ENCODE data around the gene KATNB1.

KATNB1 gene

GRCh38 chr16:57701759-57702371 lies 33.7 kb upstream of the KATNB1 start:
- TF ChIP-seq CTCF (IDR thresholded peaks at IDR 0.05; ENCODE audit: low read length): no peak
- Histone ChIP-seq H3K4me2 (ENCODE audit: low read depth, low read length) (no peak overlapping the region), H2AFZ (ENCODE audit: low read length) (no peak overlapping the region), H3K79me2 (ENCODE audit: low read length) (no peaks in the 10 kb centered on the region), H3K27ac (ENCODE audit: low read length) (no peak overlapping the region), H4K20me1 (ENCODE audit: insufficient read depth, low read length) (no peaks in the 10 kb centered on the region), H3F3A (ENCODE audit: insufficient read depth, low read length) (no peaks in the 10 kb centered on the region), H3K9ac (ENCODE audit: low read length) (no peak overlapping the region), H3K27me3 (replicated peaks; ENCODE audit: insufficient read depth, low read length) (0 out of 2 replicates have a peak, but pooled peaks cover 7% of the 10 kb centered on the region), H3K4me1 (ENCODE audit: low read length) (no peaks in the 10 kb centered on the region), H3K36me3 (replicated peaks; ENCODE audit: insufficient read depth, low read length) (no peaks in the 10 kb centered on the region), H3K9me2 (replicated peaks; ENCODE audit: insufficient read depth, low read length) (no peaks in the 10 kb centered on the region), H3K9me3 (replicated peaks; ENCODE audit: insufficient read depth, low read length) (no peaks in the 10 kb centered on the region), H3K4me3 (ENCODE audit: low read length) (no peak overlapping the region)
- no peak for DNase-seq

- 0 out of 2 replicates have a peak, but pooled peaks cover 7% of the 10 kb centered on the region for H3K27me3 ChIP-seq (replicated peaks; ENCODE audit: insufficient read depth, low read length)
- no peak for DNase-seq
Measured at GRCh38 chr16:57703416-57704010, 32.1 kb upstream of the KATNB1 start.

GRCh38 chr16:57704011-57704904 lies 31.3 kb upstream of the KATNB1 start:
- Histone ChIP-seq H3K27me3 (replicated peaks; ENCODE audit: insufficient read depth, low read length) (0 out of 2 replicates have a peak, but pooled peaks cover 7% of the 10 kb centered on the region), H3K9ac (ENCODE audit: low read length) (no peak overlapping the region), H3K9me3 (replicated peaks; ENCODE audit: insufficient read depth, low read length) (no peaks in the 10 kb centered on the region), H2AFZ (ENCODE audit: low read length) (no peak overlapping the region), H3K36me3 (replicated peaks; ENCODE audit: insufficient read depth, low read length) (no peaks in the 10 kb centered on the region), H4K20me1 (ENCODE audit: insufficient read depth, low read length) (no peaks in the 10 kb centered on the region), H3K4me2 (ENCODE audit: low read depth, low read length) (no peak overlapping the region), H3K4me1 (ENCODE audit: low read length) (no peaks in the 10 kb centered on the region), H3K27ac (ENCODE audit: low read length) (no peak overlapping the region), H3K9me2 (replicated peaks; ENCODE audit: insufficient read depth, low read length) (no peaks in the 10 kb centered on the region), H3F3A (ENCODE audit: insufficient read depth, low read length) (no peaks in the 10 kb centered on the region), H3K79me2 (ENCODE audit: low read length) (no peaks in the 10 kb centered on the region), H3K4me3 (ENCODE audit: low read length) (no peak overlapping the region)
- TF ChIP-seq EZH2phosphoT487 (IDR thresholded peaks at IDR 0.05; ENCODE audit: low read length) (no peak), EZH2 (optimal IDR thresholded peaks at IDR 0.05; ENCODE audit: low read depth, low read length) (no peak), CTCF (IDR thresholded peaks at IDR 0.05; ENCODE audit: low read length) (no peak)
- DNase-seq: no peak

More at GRCh38 chr16:57703416-57704010, 32.1 kb upstream of the KATNB1 start:
- Histone ChIP-seq H3K27ac (ENCODE audit: low read length) (no peak overlapping the region), H3K9me3 (replicated peaks; ENCODE audit: insufficient read depth, low read length) (no peaks in the 10 kb centered on the region), H3K4me1 (ENCODE audit: low read length) (no peaks in the 10 kb centered on the region), H2AFZ (ENCODE audit: low read length) (no peak overlapping the region), H4K20me1 (ENCODE audit: insufficient read depth, low read length) (no peaks in the 10 kb centered on the region), H3K4me2 (ENCODE audit: low read depth, low read length) (no peak overlapping the region), H3K79me2 (ENCODE audit: low read length) (no peaks in the 10 kb centered on the region), H3K36me3 (replicated peaks; ENCODE audit: insufficient read depth, low read length) (no peaks in the 10 kb centered on the region), H3K9me2 (replicated peaks; ENCODE audit: insufficient read depth, low read length) (no peaks in the 10 kb centered on the region), H3K9ac (ENCODE audit: low read length) (no peak overlapping the region), H3K4me3 (ENCODE audit: low read length) (no peak overlapping the region), H3F3A (ENCODE audit: insufficient read depth, low read length) (no peaks in the 10 kb centered on the region)
- TF ChIP-seq EZH2phosphoT487 (IDR thresholded peaks at IDR 0.05; ENCODE audit: low read length): no peak
- no peak for TF ChIP-seq EZH2 (optimal IDR thresholded peaks at IDR 0.05; ENCODE audit: low read depth, low read length)

Data from MM.1S (cell line).